Cardiac fibroblast (primary cell): ENCODE measurements around the gene IL31.

Experiments
- DNase-seq, 2 donors: peaks; one replicate each; pipeline versions ENCODE4 v3.0.0 to v3.0.0-alpha.2; 2010; ENCODE audit warnings: low read depth in 2 of 2
- H3K4me3 ChIP-seq, 2 donors: replicated peaks in 1 of 2; 1 replicate in 1 of 2; 2 replicates in 1 of 2; pipeline ENCODE4 v1.5.1; 2011; ENCODE audit warnings: low read depth in 2 of 2, low read length in 2 of 2, mild to moderate bottlenecking in 2 of 2, moderate library complexity in 1 of 2
- CTCF ChIP-seq: IDR thresholded peaks from one replicate; pipeline ENCODE4 v1.5.1; 2011; ENCODE audit warnings: low read depth, mild to moderate bottlenecking, low read length, inconsistent platforms

IL31 gene

GRCh38 chr12:122174155-122174845, at the start of gene IL31:
IL31 (minus strand) TSS chr12:122174221; CDS start chr12:122174172, 49 bp downstream.
- no peak for DNase-seq
- TF ChIP-seq CTCF: no peak
- H3K4me3 ChIP-seq: no peak within 1 kb of the TSS

- no peak overlapping the region for H3K4me3 ChIP-seq
- DNase-seq: no peak
- no peak for TF ChIP-seq CTCF
Observed at GRCh38 chr12:122216445-122216844, 42.4 kb upstream of the IL31 start.

GRCh38 chr12:122215771-122216170, 41.8 kb upstream of the IL31 start:
- DNase-seq: peak in 1 of 2 donors; percentile 58

GRCh38 chr12:122208073-122208820, 34.2 kb upstream of the IL31 start:
- TF ChIP-seq CTCF: no peak
- no peak for DNase-seq
- no peak overlapping the region for H3K4me3 ChIP-seq

More at GRCh38 chr12:122215771-122216170, 41.8 kb upstream of the IL31 start:
- no peak for TF ChIP-seq CTCF
- no peak overlapping the region for H3K4me3 ChIP-seq

- TF ChIP-seq CTCF: no peak
- no peak overlapping the region for H3K4me3 ChIP-seq
- DNase-seq: no peak
Observed at GRCh38 chr12:122207391-122207790, 33.4 kb upstream of the IL31 start.

GRCh38 chr12:122206976-122207375, 33.0 kb upstream of the IL31 start:
- H3K4me3 ChIP-seq: no peak overlapping the region
- no peak for TF ChIP-seq CTCF
- no peak for DNase-seq
